Measurements from ENCODE around the gene PALM2AKAP2.

PALM2AKAP2 gene

DNA sequence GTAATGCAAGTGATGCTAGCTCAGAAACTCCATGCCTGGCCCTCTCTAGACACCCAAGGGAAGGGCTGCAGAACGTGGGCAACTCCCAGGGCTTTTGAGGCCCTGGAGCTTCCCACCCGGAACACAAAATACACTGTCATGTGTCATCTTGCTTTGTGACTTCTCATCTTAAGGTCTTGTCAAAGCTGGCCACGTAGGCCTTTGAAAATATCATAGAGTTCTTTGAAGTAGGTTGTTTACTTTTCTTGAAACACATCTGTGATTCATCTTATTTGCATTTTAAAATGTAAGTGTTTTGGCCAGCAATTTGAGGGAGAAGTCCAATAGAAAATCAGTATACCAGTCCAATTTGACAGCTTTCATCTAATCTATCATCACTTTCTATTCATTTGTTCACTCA lies 40.2 kb upstream of the PALM2AKAP2 start:
- no peak for DNase-seq (ENCODE audit: low read depth)
- H3K4me3 ChIP-seq (ENCODE audit: low read depth, low read length), result no peak overlapping the region
- in situ Hi-C loops (cut with HindIII; ENCODE audit: low sequenced_read_pairs), result no loop called here
- TF ChIP-seq, protein P1, sequence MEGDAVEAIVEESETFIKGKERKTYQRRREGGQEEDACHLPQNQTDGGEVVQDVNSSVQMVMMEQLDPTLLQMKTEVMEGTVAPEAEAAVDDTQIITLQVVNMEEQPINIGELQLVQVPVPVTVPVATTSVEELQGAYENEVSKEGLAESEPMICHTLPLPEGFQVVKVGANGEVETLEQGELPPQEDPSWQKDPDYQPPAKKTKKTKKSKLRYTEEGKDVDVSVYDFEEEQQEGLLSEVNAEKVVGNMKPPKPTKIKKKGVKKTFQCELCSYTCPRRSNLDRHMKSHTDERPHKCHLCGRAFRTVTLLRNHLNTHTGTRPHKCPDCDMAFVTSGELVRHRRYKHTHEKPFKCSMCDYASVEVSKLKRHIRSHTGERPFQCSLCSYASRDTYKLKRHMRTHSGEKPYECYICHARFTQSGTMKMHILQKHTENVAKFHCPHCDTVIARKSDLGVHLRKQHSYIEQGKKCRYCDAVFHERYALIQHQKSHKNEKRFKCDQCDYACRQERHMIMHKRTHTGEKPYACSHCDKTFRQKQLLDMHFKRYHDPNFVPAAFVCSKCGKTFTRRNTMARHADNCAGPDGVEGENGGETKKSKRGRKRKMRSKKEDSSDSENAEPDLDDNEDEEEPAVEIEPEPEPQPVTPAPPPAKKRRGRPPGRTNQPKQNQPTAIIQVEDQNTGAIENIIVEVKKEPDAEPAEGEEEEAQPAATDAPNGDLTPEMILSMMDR (IDR thresholded peaks at IDR 0.05; ENCODE audit: low read depth, low read length, missing control alignments), result no peak

DNA sequence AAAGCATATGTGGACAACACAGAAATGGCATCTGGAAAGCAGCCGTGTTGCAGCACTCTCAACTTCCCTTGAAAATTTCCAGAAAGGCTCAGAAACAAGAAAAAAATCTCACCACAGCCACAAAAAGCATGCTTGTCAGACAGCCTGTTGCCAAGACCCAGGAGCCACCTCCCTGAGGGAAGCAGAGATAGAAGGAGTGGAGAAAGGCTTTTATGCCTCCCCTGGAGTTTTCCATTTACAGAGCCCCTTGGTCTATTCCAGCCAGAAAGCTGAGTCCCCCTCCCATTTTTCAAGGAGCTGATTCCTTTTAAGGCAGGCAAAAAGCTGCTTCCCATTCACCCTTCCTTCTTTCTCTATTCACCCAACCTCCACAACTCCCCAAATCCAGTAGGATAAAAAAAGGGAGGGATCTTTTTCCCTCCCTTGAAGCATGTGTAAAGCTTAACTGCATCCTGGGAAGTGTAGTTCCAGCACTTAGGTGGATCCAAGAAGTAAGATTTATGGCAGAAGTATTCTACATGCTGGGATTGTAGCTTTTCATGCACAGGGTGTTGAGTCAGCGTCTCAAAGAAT lies 37.1 kb upstream of the PALM2AKAP2 start:
- in situ Hi-C loops (cut with HindIII; ENCODE audit: low sequenced_read_pairs), result no loop called here
- no peak overlapping the region for H3K4me3 ChIP-seq (ENCODE audit: low read depth, low read length)
- TF ChIP-seq, protein P1 (IDR thresholded peaks at IDR 0.05; ENCODE audit: low read depth, low read length, missing control alignments), result no peak
- peak; percentile 44 for DNase-seq (ENCODE audit: low read depth)

- H3K4me3 ChIP-seq (ENCODE audit: low read depth, low read length), result no peak overlapping the region
- in situ Hi-C loops (cut with HindIII; ENCODE audit: low sequenced_read_pairs), result no loop called here
- TF ChIP-seq, protein P1 (IDR thresholded peaks at IDR 0.05; ENCODE audit: low read depth, low read length, missing control alignments), result no peak
- DNase-seq (ENCODE audit: low read depth), result no peak
Measured at GRCh38 chr9:109743696-109744095, 36.3 kb upstream of the PALM2AKAP2 start.

DNA sequence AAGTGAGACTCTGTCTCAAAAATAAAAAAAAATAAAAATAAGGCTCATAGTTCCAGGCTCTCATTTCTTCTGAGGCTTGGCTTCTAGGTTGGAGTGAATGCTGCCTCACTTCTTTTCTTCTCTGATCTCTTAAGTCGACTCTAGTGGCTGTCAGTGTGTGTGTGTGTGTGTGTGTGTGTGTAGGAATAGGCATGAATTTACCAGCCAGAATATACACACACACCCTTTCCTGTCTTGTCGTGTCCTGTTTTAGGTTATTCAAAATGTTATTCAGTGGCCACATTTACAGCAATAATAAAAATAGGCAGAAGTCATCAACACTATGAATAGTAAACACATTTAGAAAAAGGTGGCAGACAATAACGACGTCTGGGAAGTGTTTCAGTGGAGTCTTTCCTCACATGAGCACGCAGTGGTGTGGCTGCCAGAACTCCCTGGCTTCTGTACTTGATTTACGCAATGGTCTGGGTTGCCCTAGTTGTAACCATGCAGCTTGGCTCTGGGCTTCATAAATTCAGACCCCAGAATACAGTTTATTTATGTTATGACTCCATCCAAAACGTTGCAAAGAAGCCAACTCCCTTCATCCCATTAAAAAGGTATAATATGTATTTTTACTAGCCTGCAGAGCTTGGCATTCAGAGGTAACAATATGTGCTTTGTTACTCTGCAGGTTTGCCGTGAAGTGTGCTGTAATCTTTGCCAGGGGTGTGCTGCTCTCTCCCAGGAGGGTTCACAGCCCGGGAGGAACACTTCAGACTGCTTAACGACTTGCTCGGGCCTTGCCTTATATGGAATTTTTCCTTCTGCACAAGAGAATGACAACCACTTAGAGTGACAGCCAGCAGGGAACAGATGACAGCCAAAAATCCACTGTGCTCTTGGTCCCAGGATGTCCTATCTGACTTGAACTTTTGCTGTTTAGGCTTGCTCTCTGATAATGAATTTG lies 34.4 kb upstream of the PALM2AKAP2 start:
- TF ChIP-seq, protein P1 (IDR thresholded peaks at IDR 0.05; ENCODE audit: low read depth, low read length, missing control alignments), result no peak
- no peak overlapping the region for H3K4me3 ChIP-seq (ENCODE audit: low read depth, low read length)
- in situ Hi-C loops (cut with HindIII; ENCODE audit: low sequenced_read_pairs), result no loop called here
- DNase-seq (ENCODE audit: low read depth), result peak; percentile 79

DNA sequence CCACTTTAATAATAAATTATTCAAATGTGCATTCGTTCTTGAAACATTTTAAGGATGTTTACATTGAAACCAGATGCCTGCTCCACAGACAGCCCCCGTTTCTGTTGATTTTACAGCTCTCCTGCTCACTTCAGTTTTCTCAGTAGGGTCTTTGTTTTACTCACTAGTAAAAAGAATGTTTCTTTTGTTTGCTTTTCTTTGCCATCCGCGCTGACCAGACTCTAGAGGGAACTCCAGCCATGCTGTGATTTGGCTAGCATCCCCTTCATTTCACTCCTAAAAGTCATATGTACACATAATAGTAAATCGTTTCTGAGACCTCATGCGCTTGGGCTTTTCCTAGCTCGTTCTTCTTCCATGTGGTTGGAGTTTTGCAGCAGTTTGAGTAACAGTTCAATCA lies 28.7 kb upstream of the PALM2AKAP2 start:
- no peak overlapping the region for H3K4me3 ChIP-seq (ENCODE audit: low read depth, low read length)
- in situ Hi-C loops (cut with HindIII; ENCODE audit: low sequenced_read_pairs), result no loop called here
- peak; percentile 82 for DNase-seq (ENCODE audit: low read depth)
- TF ChIP-seq, protein P1 (IDR thresholded peaks at IDR 0.05; ENCODE audit: low read depth, low read length, missing control alignments), result no peak

- DNase-seq (ENCODE audit: low read depth), result no peak
- TF ChIP-seq, protein P1 (IDR thresholded peaks at IDR 0.05; ENCODE audit: low read depth, low read length, missing control alignments), result no peak
- H3K4me3 ChIP-seq (ENCODE audit: low read depth, low read length), result no peak overlapping the region
- in situ Hi-C loops (cut with HindIII; ENCODE audit: low sequenced_read_pairs), result no loop called here
Measured at GRCh38 chr9:109753308-109753707, 26.7 kb upstream of the PALM2AKAP2 start.
